Vein endothelial cell (primary cell): ENCODE measurements around the gene ZNF701. TPM values are rescaled to one million over a fixed set of nuclear protein-coding genes. Genes with fewer than 3 reads are reported as not detected.

ENCODE experiments used
- small RNA-seq: library from RNA; depleted of rRNA; stranded (forward); fragments of <200 nt; gene quantifications from one replicate; pipeline ENCODE3, GENCODE V24; 2012
- total RNA-seq: library from RNA; depleted of rRNA; stranded (reverse); fragments of >200 nt; gene quantifications from 2 replicates; pipeline ENCODE4 v1.2.3, GENCODE V29; 2012

ZNF701 gene
- 15.0 and 15.7 TPM in 2 replicates for total RNA-seq

GRCh38 chr19:52570000-52570861 lies at the start of gene ZNF701:
ZNF701 (plus strand) TSS chr19:52570287; CDS start chr19:52574148, 3,861 bp downstream.

GRCh38 chr19:52527134-52527955 lies 42.7 kb upstream of the ZNF701 start, which contains the start of gene ZNF808:
ZNF808 (plus strand) TSS chr19:52527668; CDS start chr19:52543285, 15,617 bp downstream.

Small RNA genes within 50 kb of the gene (small RNA-seq; reads per million reads assigned to genes)
- not detected for gene RPL39P34

Other genes starting within 250 kb of the ZNF701 start
- gene ZNF610, start 234.0 kb upstream of the ZNF701 start, total RNA-seq = 2.9 and 3.3 TPM in 2 replicates
- gene ZNF880, start 200.4 kb upstream of the ZNF701 start, total RNA-seq = 14.0 and 17.3 TPM in 2 replicates
- gene ZNF528, start 172.4 kb upstream of the ZNF701 start, total RNA-seq = 18.6 and 41.7 TPM in 2 replicates
- not detected in 2 replicates for gene ZNF534, start 141.1 kb upstream of the ZNF701 start, total RNA-seq
- gene ZNF578, start 116.7 kb upstream of the ZNF701 start, total RNA-seq = 2.3 and 3.2 TPM in 2 replicates
- gene ZNF808, start 42.6 kb upstream of the ZNF701 start, total RNA-seq = 16.7 and 23.1 TPM in 2 replicates
- gene ZNF83, start 68.1 kb downstream of the ZNF701 start, total RNA-seq = 47.4 and 49.1 TPM in 2 replicates
- gene ZNF611, start 164.8 kb downstream of the ZNF701 start, total RNA-seq = 11.8 TPM in 2 replicates
- gene ZNF600, start 216.5 kb downstream of the ZNF701 start, total RNA-seq = 5.8 and 7.5 TPM in 2 replicates